ENCODE results near the gene MCEMP1.

DNA sequence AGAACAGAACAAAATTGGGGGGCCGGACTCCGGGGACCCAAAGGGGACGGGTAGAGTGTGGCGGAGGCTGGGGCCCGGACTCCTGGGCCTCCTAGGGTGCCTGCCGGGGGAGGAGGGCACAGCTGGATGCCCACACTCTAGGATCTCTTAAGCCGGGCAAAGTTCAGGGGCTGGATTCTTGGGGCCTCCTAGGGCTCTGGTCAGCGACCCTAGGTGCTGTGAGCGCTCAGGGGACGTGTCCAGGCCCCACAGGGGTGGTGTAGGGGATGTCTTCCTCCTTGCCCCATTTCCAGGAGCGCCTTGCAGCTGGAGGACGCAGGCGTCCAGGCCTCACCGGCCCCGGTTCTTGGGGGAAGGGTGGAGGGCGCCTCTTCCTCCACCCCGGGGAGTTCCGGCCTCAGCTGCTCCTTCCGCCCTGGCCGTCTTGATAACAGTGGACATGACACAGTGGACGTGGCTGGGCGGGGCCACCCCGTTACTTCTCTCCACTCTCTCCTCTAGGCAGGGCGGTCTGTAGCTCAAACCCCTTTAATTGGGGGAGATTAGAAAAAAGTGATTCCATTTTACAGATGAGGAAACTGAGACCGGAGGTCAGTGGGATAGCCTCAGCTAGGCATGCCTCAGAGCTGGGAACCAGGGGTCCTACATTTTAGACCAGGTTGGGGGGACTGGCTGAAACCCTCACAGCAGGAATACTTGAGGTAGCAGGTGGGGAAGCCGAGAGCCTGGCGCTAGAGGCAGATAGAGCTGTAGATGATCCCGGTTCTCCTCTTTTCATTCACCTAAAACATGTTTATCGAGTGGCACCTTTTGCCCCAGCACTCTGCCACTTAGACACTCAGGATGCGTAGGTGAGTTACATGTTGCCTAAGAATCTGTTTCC is 39.3 kb upstream of the MCEMP1 start:
- no peak for TF ChIP-seq SIN3A (IDR thresholded peaks at IDR 0.05; ENCODE audit: borderline replicate concordance, insufficient read depth, low read length)
- no peak for TF ChIP-seq POLR2AphosphoS5 (IDR thresholded peaks at IDR 0.05; ENCODE audit: low read depth, low read length)

Data from PFSK-1 (cell line).